HG03378 (cell line): ENCODE results near the gene C1orf21.

Experiments used
- ATAC-seq: cut with Tn5 transposase; IDR thresholded peaks from one replicate; pipeline ENCODE4 v1.9.1; 2021; ENCODE audit warnings: mild to moderate bottlenecking, moderate library complexity; ENCODE audit not compliant: unreplicated experiment

Gene C1orf21

DNA sequence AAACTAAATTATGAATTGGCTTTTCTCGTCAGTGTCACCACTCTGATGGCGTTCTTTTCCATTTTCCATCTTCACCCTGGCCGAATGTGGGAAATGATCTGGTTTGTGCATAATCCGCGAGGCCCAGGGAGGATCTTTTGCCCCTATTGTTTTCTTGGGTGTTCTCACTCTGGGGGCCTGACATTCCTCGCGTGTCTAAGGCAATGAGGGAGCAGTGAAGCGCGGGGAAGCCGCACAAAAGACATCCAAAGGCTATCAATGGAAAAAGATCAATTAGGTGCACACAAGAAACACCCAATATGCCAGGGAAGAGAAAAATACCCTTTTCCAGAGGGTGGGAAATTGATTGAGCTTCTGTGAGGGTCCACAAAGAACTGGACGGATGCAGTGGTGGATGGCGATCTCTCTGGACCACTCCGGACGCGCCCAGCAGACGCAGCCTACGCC lies 941 bp upstream of the C1orf21 start:
- no peak for ATAC-seq

DNA sequence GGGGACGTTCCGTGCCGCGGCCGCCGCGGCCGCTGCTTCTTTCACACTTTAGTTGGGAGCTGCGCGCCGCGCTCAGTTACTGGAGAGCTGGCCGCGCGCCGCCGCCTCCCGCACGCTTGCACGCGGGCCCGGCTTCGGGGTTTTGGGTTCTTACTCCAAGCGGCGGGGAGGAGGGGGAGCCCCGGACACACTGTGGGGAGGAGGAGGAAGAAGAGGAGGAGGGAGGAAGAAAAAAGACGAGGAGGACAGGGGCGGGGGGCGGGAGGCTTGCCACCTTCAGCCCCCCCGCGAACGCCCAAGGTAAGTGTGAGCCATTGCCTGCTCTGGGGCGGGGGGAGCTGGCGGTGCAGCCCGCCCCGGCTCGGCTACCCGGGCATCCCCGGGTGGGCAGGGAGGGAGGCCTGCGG lies 243 bp downstream of the C1orf21 start:
- ATAC-seq: no peak

- no peak for ATAC-seq
These were observed 868 bp downstream of the C1orf21 start for GRCh38 chr1:184387476-184388318.

DNA sequence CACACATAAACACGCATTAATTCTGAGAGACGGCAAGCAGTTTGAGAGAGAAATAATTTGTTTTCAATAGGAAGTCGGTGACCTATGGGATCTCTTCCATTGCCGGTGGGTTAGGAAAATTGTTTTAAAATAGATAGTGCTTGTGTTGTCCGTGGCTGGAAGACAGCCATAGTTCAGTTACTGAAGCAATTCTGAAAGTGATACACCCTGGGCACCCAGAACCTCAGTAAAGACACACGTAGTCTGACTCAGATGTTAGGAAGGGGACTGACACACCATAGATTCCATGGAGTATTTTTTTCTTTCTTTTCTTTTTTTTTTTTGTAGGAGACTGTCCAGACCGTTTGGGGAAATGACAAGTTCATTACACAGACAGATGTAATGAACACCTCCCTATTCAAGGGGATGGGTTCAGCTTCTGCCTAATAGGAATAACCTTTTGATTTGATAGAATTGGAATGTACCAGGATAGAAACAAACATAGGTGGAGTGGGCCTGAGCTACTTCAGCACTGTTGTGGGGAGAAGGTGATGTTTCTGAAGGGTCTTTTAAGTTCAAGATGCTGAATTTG lies 1.6 kb downstream of the C1orf21 start:
- ATAC-seq: no peak

DNA sequence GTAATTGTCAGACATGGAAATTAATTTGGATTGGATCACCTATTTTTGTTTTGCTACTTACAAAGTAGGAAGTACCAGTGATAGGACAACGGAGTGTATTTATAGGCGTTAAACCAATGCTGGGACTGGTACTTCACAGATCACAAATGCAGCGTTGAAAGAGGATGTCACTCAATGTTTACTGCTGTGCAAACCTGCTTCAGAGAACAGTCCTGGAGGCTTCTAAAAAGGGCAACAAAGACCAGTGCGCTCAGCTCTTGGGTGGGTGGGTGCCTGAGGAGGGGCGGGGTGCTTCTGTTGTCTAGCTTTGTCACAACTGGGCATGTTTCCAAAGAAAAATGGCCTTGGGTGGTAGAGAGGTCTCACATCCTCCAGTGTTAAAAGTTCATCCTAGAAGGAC lies 2.1 kb downstream of the C1orf21 start:
- no peak for ATAC-seq

DNA sequence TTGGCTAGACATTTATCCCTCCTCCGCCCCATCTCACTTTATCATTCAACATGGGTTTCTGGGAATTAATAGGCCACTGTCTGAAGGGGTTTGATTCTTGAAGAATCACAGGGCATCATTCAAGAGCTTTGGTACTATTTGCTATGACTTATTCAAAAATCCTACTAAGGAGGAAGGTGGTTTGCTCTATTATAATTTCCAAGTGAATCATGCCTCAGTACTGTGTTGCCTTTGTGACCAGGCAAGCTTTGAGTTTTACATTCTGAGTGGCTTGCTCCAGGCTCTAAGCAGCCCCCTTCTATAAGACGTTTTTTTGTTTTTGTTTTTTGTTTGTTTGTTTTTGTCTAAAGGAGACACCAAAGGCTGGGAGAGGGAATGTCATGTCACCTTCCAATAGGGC lies 2.6 kb downstream of the C1orf21 start:
- no peak for ATAC-seq

DNA sequence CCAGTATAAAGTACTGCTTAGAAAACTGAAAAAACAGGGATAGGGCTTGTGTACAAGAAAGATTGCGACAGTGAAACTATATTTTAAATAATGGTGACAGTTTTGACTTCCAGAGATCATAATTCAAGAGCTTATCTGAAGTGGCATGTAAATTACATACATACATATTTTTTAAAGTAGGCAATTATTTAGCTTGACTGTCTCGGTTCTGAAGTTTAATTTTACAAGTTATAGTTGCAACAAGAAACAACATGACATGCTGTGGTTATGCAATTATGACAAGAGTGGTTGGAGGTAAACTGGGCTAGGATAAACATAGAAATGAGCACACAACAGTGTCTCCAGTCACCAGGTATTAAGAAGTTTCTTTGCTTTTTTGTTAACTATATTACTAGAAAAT lies 4.1 kb downstream of the C1orf21 start:
- ATAC-seq: no peak

GRCh38 chr1:184392067-184392466 lies 5.2 kb downstream of the C1orf21 start:
- ATAC-seq: no peak

DNA sequence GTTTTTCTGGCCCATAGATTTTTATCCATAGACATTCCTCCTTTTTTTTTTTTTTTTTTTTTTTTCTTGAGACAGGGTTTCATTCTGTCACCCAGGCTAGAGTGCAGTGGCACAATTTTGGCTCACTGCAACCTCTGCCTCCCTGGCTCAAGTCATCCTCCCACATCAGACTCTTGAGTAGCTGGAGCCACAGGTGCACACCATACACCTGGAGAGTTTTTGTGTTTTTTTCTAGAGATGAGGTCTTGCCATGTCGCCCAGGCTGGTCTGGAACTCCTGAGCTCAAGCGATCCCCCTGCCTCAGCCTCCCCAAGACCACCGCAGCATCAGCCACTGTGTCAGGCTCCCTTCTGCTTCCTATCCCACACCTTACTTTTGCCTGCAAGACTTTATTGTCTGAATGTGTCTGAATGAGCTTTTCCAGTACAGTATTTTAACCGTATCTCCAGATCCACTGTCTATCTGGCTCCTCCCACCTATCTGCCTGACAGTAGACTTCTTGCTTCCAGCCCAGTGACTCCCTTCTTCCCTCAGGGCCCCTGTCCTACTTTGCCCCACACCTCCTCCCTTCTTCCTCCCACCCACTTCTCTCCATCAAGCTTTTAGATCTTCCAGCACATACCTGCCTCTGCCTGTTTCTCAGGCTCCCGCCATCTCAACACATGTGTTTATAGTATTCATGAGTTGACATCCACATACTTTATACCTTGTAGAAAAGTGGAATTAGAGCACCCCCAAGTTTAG lies 6.1 kb downstream of the C1orf21 start:
- no peak for ATAC-seq

DNA sequence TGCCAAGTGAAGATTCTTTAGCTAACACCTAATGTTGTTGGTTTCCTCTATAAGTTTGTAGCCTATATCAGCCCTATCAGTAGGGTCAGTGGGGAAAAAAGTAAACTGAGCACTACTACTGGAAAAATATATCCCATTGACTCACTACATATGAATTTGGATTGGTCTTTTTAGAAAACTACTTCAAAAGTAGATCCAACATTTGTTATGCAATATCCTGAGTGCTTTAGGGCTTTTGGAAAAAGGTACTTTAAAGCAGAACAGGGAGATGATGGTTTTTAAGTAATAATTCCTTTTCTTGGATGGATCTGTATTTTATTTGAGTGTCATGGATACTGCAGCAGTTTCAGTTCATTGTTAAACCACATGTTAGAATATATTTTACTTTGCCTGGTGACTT lies 7.1 kb downstream of the C1orf21 start:
- no peak for ATAC-seq

- ATAC-seq: no peak
These were observed 8.5 kb downstream of the C1orf21 start for GRCh38 chr1:184395370-184395769.

GRCh38 chr1:184395937-184396480 lies 9.2 kb downstream of the C1orf21 start:
- no peak for ATAC-seq

GRCh38 chr1:184399192-184399847 lies 12.5 kb downstream of the C1orf21 start:
- ATAC-seq: no peak

DNA sequence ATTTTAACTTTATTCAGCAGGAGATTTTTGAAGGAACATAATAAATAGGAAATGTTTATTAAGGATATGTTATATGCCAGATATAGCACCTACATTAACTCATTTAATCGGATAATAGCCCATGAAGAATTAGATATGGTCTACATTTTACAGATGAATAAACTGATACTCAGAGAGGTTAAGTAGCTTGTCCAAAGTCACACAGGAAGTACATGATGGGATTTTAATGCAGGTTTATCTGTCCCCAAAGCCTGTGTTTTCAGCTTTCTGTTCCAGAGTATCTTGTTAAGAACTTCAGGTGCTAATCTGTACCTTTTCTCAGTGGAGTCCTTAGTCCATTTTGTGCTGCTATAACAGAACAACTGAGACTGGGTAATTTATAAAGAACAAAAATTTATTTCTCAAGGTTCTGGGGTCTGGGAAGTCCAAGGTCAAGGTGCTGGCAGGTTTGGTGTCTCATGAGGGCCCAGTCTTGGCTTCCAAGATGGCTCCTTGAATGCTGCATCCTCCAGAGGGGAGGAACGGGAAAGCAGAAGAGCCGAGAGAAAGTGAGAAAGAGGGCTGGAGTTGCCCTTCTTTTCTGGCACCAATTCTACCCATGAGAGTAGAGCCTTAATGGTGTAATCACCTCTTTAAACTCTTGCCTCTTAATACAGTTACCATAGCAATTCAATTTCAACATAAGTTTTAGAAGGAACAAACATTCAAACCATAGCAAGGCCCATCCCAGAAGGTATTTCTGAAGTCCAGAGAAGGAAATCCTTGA lies 17.3 kb downstream of the C1orf21 start:
- ATAC-seq: no peak

DNA sequence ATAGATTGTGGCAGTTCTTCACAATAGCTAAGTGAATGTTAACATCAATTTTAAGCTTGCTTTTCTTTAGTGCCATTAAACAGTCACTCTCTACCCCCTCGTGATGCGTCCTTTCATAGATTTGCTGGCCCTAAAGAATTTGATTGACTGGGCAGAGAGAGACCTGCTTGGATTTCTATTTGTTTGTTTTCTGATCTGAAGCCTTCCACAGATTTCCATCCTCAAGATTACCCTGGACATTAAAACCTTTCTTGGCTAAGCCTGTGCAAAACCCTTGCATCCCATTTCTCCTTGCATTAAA lies 17.8 kb downstream of the C1orf21 start:
- no peak for ATAC-seq

- no peak for ATAC-seq
These were observed 18.4 kb downstream of the C1orf21 start for GRCh38 chr1:184405094-184405800.

GRCh38 chr1:184405801-184406142 lies 18.9 kb downstream of the C1orf21 start:
- no peak for ATAC-seq

DNA sequence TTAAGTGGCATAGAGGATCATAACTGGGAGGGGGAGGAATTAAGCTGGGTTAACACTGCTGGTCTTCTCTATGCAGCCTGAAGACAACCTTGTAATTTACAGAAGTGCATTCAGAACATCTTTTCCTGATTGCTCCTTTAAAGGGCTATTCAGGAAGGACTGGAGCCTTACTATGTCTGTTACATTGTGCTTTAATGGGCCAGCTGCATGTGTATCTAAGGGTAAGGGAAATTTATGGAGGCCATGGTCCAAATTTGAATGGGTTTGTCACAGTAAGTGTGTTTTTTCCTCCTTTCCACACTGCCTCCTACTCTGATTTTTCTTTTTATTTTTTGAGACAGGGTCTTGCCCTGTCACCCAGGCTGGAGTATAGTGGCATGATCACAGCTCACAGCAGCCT lies 19.6 kb downstream of the C1orf21 start:
- no peak for ATAC-seq

DNA sequence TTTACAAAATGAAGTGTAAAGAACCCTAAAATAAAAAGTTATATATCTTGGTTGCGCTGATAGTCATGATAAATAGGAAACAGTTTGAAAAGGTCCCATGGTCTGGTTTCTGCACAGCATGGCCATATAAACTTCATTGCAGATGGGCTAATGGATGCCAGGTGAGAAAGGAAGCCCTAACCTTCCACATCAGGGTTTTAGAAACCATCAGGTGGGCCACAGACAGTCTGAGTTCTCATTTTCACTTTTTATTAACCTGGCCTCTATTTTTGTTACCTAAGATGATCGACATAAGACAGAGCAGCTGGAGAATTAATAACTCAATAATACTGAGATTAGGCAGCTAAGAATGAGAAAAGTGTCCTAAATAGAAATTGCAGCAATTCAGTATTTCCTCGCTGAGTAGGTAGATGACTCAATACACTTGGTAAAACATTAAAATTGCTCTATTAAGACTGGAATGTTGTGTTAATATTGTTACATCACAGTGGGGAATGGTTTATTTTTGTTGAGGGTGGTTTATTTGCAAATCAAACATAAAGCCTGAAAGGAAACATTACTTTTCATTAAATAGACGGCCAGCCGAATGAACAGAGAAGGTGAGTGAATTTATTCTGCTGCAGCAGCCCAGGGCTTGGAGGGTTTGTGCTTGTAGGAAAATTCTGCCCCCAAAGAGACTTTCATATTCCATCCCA lies 21.1 kb downstream of the C1orf21 start:
- no peak for ATAC-seq
